Measurements from ENCODE around the gene NSMF.

Gene NSMF

GRCh38 chr9:137491735-137492432, 32.8 kb upstream of the NSMF start:
- FAIRE-seq = no peak

- FAIRE-seq = no peak
Measured at GRCh38 chr9:137490532-137491186, 31.5 kb upstream of the NSMF start.

GRCh38 chr9:137488906-137489305, 29.8 kb upstream of the NSMF start:
- no peak for FAIRE-seq

- no peak for FAIRE-seq
Measured at GRCh38 chr9:137488327-137488653, 29.2 kb upstream of the NSMF start.

GRCh38 chr9:137487454-137488326, 28.6 kb upstream of the NSMF start:
- no peak for FAIRE-seq

- FAIRE-seq = no peak
Measured at GRCh38 chr9:137486545-137487453, 27.7 kb upstream of the NSMF start.

- FAIRE-seq = no peak
Measured at GRCh38 chr9:137486141-137486490, 27.0 kb upstream of the NSMF start.

GRCh38 chr9:137485343-137486140, 26.4 kb upstream of the NSMF start:
- FAIRE-seq = no peak

- no peak for FAIRE-seq
Measured at GRCh38 chr9:137484551-137485315, 25.6 kb upstream of the NSMF start.

- FAIRE-seq = no peak
Measured at GRCh38 chr9:137482094-137482781, 23.1 kb upstream of the NSMF start.

- no peak for FAIRE-seq
Measured at GRCh38 chr9:137480686-137481683, 21.9 kb upstream of the NSMF start.

GRCh38 chr9:137479892-137480685, 21.0 kb upstream of the NSMF start:
- FAIRE-seq = no peak

GRCh38 chr9:137478962-137479861, 20.1 kb upstream of the NSMF start:
- FAIRE-seq = no peak

- FAIRE-seq = no peak
Measured at GRCh38 chr9:137478613-137478961, 19.5 kb upstream of the NSMF start.

GRCh38 chr9:137477778-137478612, 18.9 kb upstream of the NSMF start:
- no peak for FAIRE-seq

GRCh38 chr9:137476856-137477255, 17.7 kb upstream of the NSMF start:
- FAIRE-seq = no peak

Data from G401.6 (cell line).